ENCODE results near the gene CIAO2B. TPM values are rescaled to one million over a fixed set of nuclear protein-coding genes. Genes with fewer than 3 reads are reported as not detected.
"Not testable (repeated sequence)": the region's sequence is repeated elsewhere in the genome, so short reads cannot be mapped to it uniquely, and the experiment has no call there.

CIAO2B gene
- polyA plus RNA-seq, 1 donor: 78.3 TPM

DNA sequence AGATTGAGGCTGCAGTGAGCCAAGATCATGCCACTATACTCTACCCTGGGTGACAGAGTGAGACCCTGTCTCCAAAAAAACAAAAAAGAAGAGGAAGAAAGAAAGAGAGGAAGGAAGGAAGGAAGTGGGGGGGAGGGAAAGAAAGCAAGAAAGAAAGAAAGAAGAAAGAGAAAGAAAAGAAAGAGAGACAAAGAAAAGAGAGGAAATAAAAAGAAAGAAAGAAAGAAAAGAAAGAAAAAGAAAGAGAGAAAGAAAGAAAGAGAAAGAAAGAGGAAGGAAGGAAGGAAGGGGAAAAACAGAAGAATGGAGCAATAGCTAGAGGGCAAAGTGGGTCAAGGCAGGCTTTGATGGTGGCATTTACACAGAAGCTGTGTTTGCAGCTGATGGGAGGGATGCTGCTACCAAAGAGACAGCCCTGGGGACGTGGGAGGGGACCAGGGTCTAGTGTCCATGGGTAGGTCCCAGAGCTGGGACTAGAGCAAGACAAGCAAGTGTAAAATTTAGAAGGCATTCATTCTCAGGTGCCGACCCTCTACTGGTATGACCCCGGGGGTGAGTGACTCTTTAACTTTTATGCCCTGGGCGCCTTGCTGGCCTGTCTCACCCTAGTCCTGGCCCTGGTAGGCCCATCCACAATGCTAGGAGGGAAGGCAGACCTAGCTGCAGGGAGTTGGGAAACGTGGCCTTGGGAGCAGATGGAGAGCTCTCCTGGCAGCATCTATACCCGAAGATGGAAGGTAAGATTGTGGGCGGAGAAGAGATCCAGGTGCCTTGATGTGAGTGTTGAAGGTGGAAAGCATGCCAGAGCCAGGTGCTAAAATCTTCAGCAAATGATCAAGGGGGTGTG lies 24.9 kb upstream of the CIAO2B start:
- no peak for DNase-seq

DNA sequence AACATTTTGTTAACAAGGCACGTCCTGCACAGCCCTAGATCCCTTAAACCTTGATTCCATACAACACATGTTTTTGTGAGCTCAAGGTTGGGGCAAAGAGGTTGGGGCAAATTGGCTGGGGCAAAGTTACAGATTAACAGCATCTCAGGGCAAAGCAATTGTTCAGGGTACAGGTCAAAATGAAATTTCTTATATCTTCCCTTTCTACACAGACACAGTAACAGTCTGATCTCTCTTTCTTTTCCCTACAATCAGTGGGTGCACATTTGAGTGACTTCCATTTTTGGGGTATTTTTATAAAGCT lies 21.9 kb upstream of the CIAO2B start:
- DNase-seq: not testable (repeated sequence)

- not testable (repeated sequence) for DNase-seq
Measured at GRCh38 chr16:66955363-66956153, 21.4 kb upstream of the CIAO2B start.

- peak; percentile 83 for DNase-seq
Measured at GRCh38 chr16:66954097-66954659, 20.0 kb upstream of the CIAO2B start.

GRCh38 chr16:66953462-66954096 lies 19.4 kb upstream of the CIAO2B start:
- no peak for DNase-seq

GRCh38 chr16:66952430-66953110 lies 18.4 kb upstream of the CIAO2B start:
- DNase-seq: no peak

- DNase-seq: no peak
Measured at GRCh38 chr16:66950971-66951790, 17.0 kb upstream of the CIAO2B start.

- DNase-seq: no peak
Measured at GRCh38 chr16:66950437-66950836, 16.2 kb upstream of the CIAO2B start.

- no peak for DNase-seq
Measured at GRCh38 chr16:66949472-66949871, 15.3 kb upstream of the CIAO2B start.

DNA sequence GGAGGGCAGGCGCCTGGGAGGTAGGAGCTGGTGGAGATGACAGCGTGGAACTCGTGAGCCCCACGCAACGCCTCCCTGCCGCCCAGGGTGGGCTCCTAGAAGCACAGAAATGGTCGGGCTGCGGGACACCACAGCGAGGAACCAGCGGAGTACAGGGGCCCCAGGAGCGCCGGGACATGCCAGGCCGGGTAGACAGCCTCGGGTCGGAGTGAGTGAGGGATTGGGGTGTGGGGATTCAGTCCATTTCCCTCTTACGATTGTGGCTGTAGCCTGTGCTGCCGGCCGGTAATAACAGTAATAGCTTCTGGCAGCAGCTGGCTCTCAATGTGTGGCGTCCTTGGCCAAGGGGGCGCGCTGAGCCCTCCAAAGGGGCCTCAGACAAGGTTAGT lies 14.6 kb upstream of the CIAO2B start:
- DNase-seq: no peak

DNA sequence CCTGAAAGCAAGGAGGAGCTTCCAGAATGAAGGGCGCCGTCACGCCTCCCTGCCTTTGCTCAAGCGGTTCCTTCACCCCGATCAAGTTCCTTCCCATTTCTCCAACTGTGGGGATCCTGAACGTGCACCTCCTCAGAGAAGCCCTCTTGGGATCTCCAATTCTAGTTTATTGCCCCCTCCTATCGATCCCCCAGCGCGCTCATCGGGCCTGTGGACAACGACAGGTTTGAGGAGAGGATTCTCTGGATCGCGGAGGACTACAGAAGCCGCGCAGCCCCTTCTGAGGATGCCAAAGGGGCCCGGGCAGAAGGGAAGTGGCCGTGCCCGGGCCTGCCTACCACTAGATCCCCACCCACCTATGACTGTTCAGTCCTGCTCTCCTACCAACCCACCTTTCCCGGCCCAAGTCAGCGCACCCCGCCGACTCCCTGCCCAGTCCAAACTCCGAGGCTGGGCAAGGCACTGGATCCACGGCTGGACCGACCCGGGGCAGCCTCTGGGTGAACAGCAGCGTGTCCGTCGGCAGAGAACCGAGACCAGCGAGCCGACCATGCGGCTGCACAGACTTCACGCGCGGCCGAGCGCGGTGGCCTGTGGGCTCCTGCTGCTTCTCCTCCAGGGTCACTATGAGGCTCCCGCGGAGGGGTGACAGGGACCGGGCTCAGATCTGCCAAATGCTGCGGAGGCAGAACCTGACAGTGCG lies 14.1 kb upstream of the CIAO2B start:
- no peak for DNase-seq

DNA sequence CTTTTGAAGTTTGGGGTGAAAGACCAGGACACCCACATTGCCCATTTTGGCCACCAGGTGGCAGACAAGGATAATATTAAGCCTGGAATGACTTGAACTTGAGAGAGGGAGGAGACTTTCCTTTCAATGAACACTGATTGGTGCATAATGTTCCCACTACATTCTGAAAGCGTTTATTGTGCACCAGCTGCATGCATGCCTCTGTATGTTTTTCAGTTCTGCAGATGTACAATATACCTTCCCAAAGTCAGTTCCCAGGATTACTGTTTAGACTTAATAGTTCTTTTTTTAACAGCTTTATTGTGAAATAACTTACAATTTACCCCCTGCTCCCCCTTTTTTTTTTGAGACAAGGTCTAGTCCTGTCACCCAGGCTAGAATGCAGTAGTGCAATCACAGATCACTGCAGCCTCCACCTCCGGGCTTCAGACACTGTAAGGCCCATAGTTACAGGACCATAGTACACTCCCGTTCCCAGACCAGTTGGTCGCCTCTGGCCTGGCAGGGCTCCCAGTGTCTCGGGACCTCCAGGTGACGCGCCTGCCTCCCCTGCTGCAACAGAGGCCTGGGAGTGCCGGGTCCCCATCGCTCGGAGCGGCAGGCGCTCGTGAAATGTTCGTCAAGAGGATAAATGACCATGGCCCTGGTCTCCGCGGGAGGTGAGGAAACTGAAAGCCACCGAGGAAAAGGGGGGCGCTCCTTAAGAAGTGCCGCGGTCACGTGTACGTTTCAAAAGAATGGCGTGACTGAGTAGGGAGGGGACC lies 13.3 kb upstream of the CIAO2B start:
- DNase-seq: peak; percentile 88

DNA sequence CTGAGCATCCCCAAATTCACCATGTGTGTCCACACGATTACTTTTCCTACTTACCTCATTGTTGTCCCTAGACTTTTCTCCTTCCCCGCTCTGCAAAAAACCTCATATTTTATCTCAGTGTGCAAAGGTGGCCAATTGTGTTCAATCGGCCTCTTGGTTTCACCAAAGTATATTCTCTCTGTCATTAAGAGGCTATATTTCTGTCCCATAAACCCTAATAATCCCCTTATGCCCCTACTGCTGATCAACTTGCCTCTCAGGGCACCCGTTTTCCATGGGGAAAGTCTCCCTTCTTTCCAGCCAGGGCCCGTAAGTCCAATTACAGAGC lies 12.7 kb upstream of the CIAO2B start:
- DNase-seq: no peak

GRCh38 chr16:66946541-66946940 lies 12.3 kb upstream of the CIAO2B start:
- DNase-seq: no peak

- no peak for DNase-seq
Measured at GRCh38 chr16:66945939-66946338, 11.7 kb upstream of the CIAO2B start.

DNA sequence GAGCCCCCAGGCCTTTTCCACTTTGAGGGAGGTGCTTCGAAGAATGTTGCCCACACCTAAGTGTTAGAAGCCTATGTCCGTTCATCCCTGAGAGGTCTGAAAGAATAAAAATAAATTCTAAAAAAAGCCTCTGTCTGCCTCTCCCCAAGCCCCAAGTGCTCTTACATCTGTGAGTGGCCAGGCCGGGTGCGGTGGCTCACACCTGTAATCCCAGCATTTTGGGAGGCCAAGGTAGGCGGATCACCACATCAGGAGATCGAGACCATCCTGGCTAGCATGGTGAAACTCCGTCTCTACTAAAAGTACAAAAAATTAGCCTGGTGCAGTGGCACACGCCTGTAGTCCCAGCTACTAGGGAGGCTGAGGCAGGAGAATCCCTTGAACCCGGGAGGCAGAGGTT lies 10.8 kb upstream of the CIAO2B start:
- DNase-seq: not testable (repeated sequence)

DNA sequence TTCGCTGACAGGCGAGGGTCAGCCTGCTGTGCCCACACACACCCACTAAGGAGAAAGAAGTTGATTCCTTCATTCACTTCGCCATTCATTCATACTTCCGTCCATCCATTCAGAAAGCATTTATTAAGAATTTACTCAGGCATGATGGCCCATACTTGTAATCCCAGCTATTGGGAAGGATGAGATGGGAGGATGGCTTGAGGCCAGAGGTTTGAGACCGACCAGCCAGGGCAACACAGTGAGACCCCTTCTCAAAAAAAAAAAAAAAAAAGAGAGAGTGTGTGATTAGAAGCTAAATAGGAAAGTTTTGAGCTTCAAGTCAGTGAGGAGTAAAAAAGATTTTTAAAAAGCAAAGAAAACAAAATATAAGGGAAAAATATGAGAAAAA lies 9.8 kb upstream of the CIAO2B start:
- DNase-seq: no peak

DNA sequence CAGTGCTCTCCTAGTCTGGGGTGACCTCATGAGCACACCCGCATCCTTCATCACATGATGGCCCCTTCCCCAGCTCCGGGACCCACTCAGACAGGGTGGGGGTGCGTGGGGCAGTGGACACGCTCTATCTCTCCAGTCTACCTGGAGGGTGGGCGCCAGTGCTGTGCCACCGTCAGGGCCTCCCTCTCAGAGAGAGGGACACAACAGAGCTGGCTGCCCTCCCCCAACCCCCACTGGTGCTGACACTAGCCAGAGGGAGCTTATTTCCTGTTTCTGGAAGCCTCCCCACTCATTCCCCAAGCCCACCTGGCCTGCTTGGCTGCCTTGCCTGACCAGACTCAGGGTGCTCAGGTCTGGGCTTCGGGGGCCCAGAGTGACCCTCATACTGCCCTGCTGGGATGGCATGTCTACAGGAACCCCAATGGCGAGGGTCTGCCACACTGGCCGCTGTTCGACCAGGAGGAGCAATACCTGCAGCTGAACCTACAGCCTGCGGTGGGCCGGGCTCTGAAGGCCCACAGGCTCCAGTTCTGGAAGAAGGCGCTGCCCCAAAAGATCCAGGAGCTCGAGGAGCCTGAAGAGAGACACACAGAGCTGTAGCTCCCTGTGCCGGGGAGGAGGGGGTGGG lies 9.3 kb upstream of the CIAO2B start:
- DNase-seq: no peak

DNA sequence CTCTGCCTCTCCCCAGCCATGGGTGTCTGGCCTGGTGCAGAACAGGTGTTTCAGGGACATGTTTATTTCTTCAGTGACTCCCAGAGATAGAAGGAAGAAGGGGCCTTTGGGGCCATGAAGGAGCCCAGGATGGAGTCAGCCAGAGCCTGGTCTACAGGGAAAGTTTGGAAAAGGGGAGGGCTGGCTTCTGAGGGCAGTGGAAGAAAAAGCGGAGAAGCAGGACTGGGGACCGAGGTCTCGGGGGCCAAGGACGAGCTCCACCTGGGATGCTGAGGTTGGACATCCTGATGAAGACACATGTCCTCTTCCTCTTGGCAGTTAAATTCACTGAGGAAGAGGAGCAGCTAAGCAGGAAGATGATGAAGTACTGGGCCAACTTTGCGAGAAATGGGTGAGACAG lies 8.8 kb upstream of the CIAO2B start:
- DNase-seq: no peak

GRCh38 chr16:66940236-66940635 lies 6.0 kb upstream of the CIAO2B start:
- DNase-seq: no peak

Measured in left kidney (tissue), 2 donors.